Endodermal cell (in vitro differentiated cells): ENCODE data around the gene UBE3C. TPM values are rescaled to one million over a fixed set of nuclear protein-coding genes. Genes with fewer than 3 reads are reported as not detected.
"Not testable (repeated sequence)": the region's sequence is repeated elsewhere in the genome, so short reads cannot be mapped to it uniquely, and the experiment has no call there.

Source experiments
- DNase-seq: peaks from one replicate; pipeline ENCODE4 v3.0.0-alpha.2; 2017
- H3K27ac ChIP-seq: 2 replicates; pipeline ENCODE4 v1.5.1; 2013; ENCODE audit warnings: mild to moderate bottlenecking, low read depth, low read length, moderate library complexity
- H3K27me3 ChIP-seq: 2 replicates; pipeline ENCODE4 v1.6.1; 2013; ENCODE audit warnings: mild to moderate bottlenecking, low read length, moderate library complexity; ENCODE audit not compliant: insufficient read depth, control insufficient read depth, poor library complexity, severe bottlenecking
- H3K36me3 ChIP-seq: 2 replicates; pipeline ENCODE4 v1.7.0; 2013; ENCODE audit warnings: mild to moderate bottlenecking, low read length, moderate library complexity; ENCODE audit not compliant: control insufficient read depth, insufficient read depth
- H3K4me1 ChIP-seq: one replicate; pipeline ENCODE4 v1.7.0; 2013; ENCODE audit warnings: low read length; ENCODE audit not compliant: control insufficient read depth, insufficient read depth
- H3K4me3 ChIP-seq: 2 replicates; pipeline ENCODE4 v1.5.1; 2013; ENCODE audit warnings: mild to moderate bottlenecking, low read length, moderate library complexity
- H3K9ac ChIP-seq: 2 replicates; pipeline ENCODE4 v1.6.1; 2013; ENCODE audit warnings: mild to moderate bottlenecking, low read length, moderate library complexity; ENCODE audit not compliant: poor library complexity, severe bottlenecking; ENCODE audit errors: extremely low read depth
- H3K9me3 ChIP-seq: 2 replicates; pipeline ENCODE4 v1.6.1; 2013; ENCODE audit warnings: mild to moderate bottlenecking, low read length, moderate library complexity; ENCODE audit not compliant: control insufficient read depth
- H3K27ac Mint-ChIP-seq: 2 replicates; pipeline ENCODE4 v1.8.0; 2020; ENCODE audit warnings: mixed read lengths
- H3K27me3 Mint-ChIP-seq: 2 replicates; pipeline ENCODE4 v1.8.0; 2021; ENCODE audit warnings: mild to moderate bottlenecking, mixed read lengths; ENCODE audit not compliant: insufficient read depth
- H3K36me3 Mint-ChIP-seq: 2 replicates; pipeline ENCODE4 v1.8.0; 2020; ENCODE audit warnings: low read depth, mixed read lengths
- H3K4me1 Mint-ChIP-seq: 2 replicates; pipeline ENCODE4 v1.8.0; 2020; ENCODE audit warnings: mixed read lengths
- H3K4me3 Mint-ChIP-seq: 2 replicates; pipeline ENCODE4 v1.8.0; 2020; ENCODE audit warnings: mild to moderate bottlenecking, moderate library complexity, mixed read lengths
- H3K9me3 Mint-ChIP-seq: 2 replicates; pipeline ENCODE4 v1.8.0; 2020; ENCODE audit warnings: mild to moderate bottlenecking, mixed read lengths
- CTCF ChIP-seq: fragments of 200-600 bp; sonication (generic); conservative IDR thresholded peaks from 2 replicates; pipeline ENCODE4 v1.5.0; 2021; ENCODE audit warnings: antibody characterized with exemption, mild to moderate bottlenecking
- WGBS, 2 experiments: methylation state at CpG; one replicate each; pipeline versions ENCODE4 v1.1.5 to v1.1.7; 2013; ENCODE audit warnings: missing lambda C conversion rate in 2 of 2, mixed read lengths in 1 of 2; ENCODE audit not compliant: insufficient coverage in 1 of 2, insufficient read length in 1 of 2; 5-methylcytosine and 5-hydroxymethylcytosine counted together
- total RNA-seq, 2 donors: library from RNA; stranded (reverse); fragmentation: NEBNext Ultra II Directional in 1 of 2; extraction: Animal tissue kit (Norgen Biotek cat#: 25700) in 1 of 2; gene quantifications; 2 replicates in 1 of 2; 3 replicates in 1 of 2; pipeline ENCODE4 v1.2.1, GENCODE V29; 2021

UBE3C gene
- total RNA-seq, 2 donors from 2014 or later: 53.4 to 55.9 TPM

GRCh38 chr7:157129907-157130460, 8.7 kb upstream of the UBE3C start:
- no peak overlapping the region for H3K27ac ChIP-seq
- no peak for TF ChIP-seq CTCF
- H3K27ac Mint-ChIP-seq: no peak overlapping the region
- WGBS, 2 experiments: 88 to 90% methylated on average over 14 to 15 of the region's 15 CpGs
- H3K27me3 Mint-ChIP-seq: peaks cover 19% of the 10 kb centered on the region
- H3K27me3 ChIP-seq: peaks cover 6% of the 10 kb centered on the region
- no peak for DNase-seq
- no peak overlapping the region for H3K4me3 Mint-ChIP-seq
- H3K9me3 Mint-ChIP-seq: no peaks in the 10 kb centered on the region
- no peaks in the 10 kb centered on the region for H3K4me1 Mint-ChIP-seq
- no peak overlapping the region for H3K4me3 ChIP-seq
- no peaks in the 10 kb centered on the region for H3K4me1 ChIP-seq
- H3K36me3 Mint-ChIP-seq: no peaks in the 10 kb centered on the region
- no peak overlapping the region for H3K9ac ChIP-seq
- no peaks in the 10 kb centered on the region for H3K36me3 ChIP-seq
- H3K9me3 ChIP-seq: no peaks in the 10 kb centered on the region

DNA sequence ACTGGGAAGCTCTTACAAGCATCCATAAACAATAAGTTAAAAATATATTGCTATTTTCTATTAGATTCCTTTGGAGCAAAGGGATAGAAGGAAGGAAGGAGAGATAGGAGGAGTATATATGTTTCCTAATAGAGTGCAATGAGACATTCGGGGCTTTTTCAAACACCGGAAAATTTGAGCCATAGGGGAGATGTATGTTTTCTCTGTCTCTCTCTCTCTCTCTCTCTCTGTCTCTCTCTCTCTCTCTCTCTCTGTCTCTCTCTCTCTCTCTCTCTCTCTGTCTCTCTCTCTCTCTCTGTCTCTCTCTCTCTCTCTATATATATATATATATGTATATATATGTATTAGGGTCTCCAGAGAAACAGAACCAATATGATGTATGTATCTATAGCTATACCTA, 7.9 kb upstream of the UBE3C start:
- H3K4me3 Mint-ChIP-seq, H3K9me3 ChIP-seq, H3K27ac Mint-ChIP-seq, H3K4me1 Mint-ChIP-seq, H3K27me3 ChIP-seq, H3K9ac ChIP-seq, H3K27ac ChIP-seq, DNase-seq, H3K4me3 ChIP-seq, H3K9me3 Mint-ChIP-seq, H3K36me3 ChIP-seq, H3K36me3 Mint-ChIP-seq, H3K4me1 ChIP-seq: not testable (repeated sequence)
- H3K27me3 Mint-ChIP-seq: peaks cover 19% of the 10 kb centered on the region
- WGBS, 2 experiments: 100% methylated on average over 1 of the region's 2 CpGs; no CpG with 5 or more reads in 1 of the 2 experiments

DNA sequence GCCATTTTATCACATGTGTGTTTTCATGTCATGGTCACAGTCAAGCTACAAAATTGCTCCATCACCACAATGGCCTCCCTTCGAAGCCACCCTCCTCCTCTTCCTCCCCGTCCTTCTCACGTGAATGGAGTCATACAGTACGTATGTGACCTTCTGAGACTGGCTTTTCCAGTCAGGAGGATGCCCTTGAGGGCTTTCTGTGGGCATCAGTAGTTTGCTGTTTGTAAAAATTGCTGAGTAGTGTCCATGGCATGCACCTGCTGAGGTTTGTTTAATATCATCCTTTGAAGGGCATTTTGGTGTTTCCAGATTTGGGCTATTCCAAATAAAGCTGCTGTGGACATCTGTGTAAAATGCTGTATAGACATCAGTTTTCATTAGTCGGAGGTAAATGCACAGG, 5.9 kb upstream of the UBE3C start:
- no peak overlapping the region for H3K27ac ChIP-seq
- no peak for DNase-seq
- H3K27me3 ChIP-seq: peaks cover 6% of the 10 kb centered on the region
- H3K4me1 Mint-ChIP-seq: no peaks in the 10 kb centered on the region
- H3K4me3 Mint-ChIP-seq: no peak overlapping the region
- no peaks in the 10 kb centered on the region for H3K9me3 ChIP-seq
- H3K4me3 ChIP-seq: no peak overlapping the region
- no peak overlapping the region for H3K9ac ChIP-seq
- H3K27me3 Mint-ChIP-seq: peaks cover 19% of the 10 kb centered on the region
- TF ChIP-seq CTCF: no peak
- no peaks in the 10 kb centered on the region for H3K9me3 Mint-ChIP-seq
- no peaks in the 10 kb centered on the region for H3K36me3 Mint-ChIP-seq
- H3K4me1 ChIP-seq: no peaks in the 10 kb centered on the region
- no peak overlapping the region for H3K27ac Mint-ChIP-seq
- no peaks in the 10 kb centered on the region for H3K36me3 ChIP-seq
- 89 to 90% methylated on average over 2 to 5 of the region's 5 CpGs for WGBS, 2 experiments

- no peak overlapping the region for H3K4me3 Mint-ChIP-seq
- no peaks in the 10 kb centered on the region for H3K4me1 Mint-ChIP-seq
- Histone ChIP-seq H3K9ac (no peak overlapping the region), H3K27ac (no peak overlapping the region), H3K27me3 (peaks cover 6% of the 10 kb centered on the region), H3K9me3 (no peaks in the 10 kb centered on the region), H3K36me3 (no peaks in the 10 kb centered on the region), H3K4me1 (no peaks in the 10 kb centered on the region), H3K4me3 (no peak overlapping the region)
- no peaks in the 10 kb centered on the region for H3K9me3 Mint-ChIP-seq
- 93 to 100% methylated on average over 2 of the region's 2 CpGs for WGBS, 2 experiments
- H3K27me3 Mint-ChIP-seq: peaks cover 18% of the 10 kb centered on the region
- no peak for TF ChIP-seq CTCF
- no peak for DNase-seq
- H3K27ac Mint-ChIP-seq: no peak overlapping the region
- H3K36me3 Mint-ChIP-seq: no peaks in the 10 kb centered on the region
Observed at GRCh38 chr7:157133304-157133703, 5.4 kb upstream of the UBE3C start.
